A673 (cell line): ENCODE results near the gene TAF1. TPM values are rescaled to one million over a fixed set of nuclear protein-coding genes. Genes with fewer than 3 reads are reported as not detected.
"Not testable (repeated sequence)": the region's sequence is repeated elsewhere in the genome, so short reads cannot be mapped to it uniquely, and the experiment has no call there.

Source experiments
- BruUV-seq: library from RNA; stranded (reverse); fragments of 400-500 nt; replicated peaks from 2 replicates; lab custom pipeline; 2021; lab: Mats Ljungman, UMichigan
- CTCF ChIA-PET: fragments of 300-600 bp; sonication (Branson Sonifier 250); formaldehyde crosslinking; loops from one replicate; lab custom pipeline; 2022; ENCODE audit warnings: antibody characterized with exemption; lab: Charles Lee
- POLR2A ChIA-PET: fragments of 300-600 bp; sonication (Branson Sonifier 250); formaldehyde crosslinking; loops from one replicate; lab custom pipeline; 2022; ENCODE audit warnings: antibody characterized with exemption; ENCODE audit not compliant: low non-redundant PET; lab: Charles Lee
- DNase-seq: peaks from one replicate; pipeline ENCODE4 v3.0.0-alpha.2; 2015; ENCODE audit warnings: low spot score
- H3K27ac ChIP-seq: fragments of 200-600 bp; sonication (generic); 2 replicates; pipeline ENCODE4 v1.5.1; 2016; ENCODE audit warnings: mixed run types, low read depth, mild to moderate bottlenecking, mixed read lengths, antibody characterized with exemption, low read length; ENCODE audit not compliant: poor library complexity, severe bottlenecking
- H3K27me3 ChIP-seq: fragments of 200-600 bp; sonication (generic); replicated peaks from 2 replicates; pipeline ENCODE4 v1.6.1; 2017; ENCODE audit warnings: mixed run types, low read depth, mild to moderate bottlenecking, mixed read lengths, antibody characterized with exemption, low read length; ENCODE audit not compliant: insufficient read depth, poor library complexity
- H3K36me3 ChIP-seq: fragments of 200-600 bp; sonication (generic); 2 replicates; pipeline ENCODE4 v1.6.1; 2016; ENCODE audit warnings: mixed run types, mild to moderate bottlenecking, mixed read lengths, antibody characterized with exemption, low read length; ENCODE audit not compliant: insufficient read depth, poor library complexity, severe bottlenecking
- H3K4me1 ChIP-seq: fragments of 200-600 bp; sonication (generic); 2 replicates; pipeline ENCODE4 v1.6.1; 2017; ENCODE audit warnings: mixed run types, mild to moderate bottlenecking, mixed read lengths, antibody characterized with exemption, low read length; ENCODE audit not compliant: insufficient read depth, poor library complexity, severe bottlenecking
- H3K4me3 ChIP-seq: fragments of 200-600 bp; sonication (generic); 2 replicates; pipeline ENCODE4 v1.5.1; 2016; ENCODE audit warnings: low read depth, mixed run types, mild to moderate bottlenecking, mixed read lengths, low read length; ENCODE audit not compliant: poor library complexity, severe bottlenecking
- H3K9me3 ChIP-seq: fragments of 200-600 bp; sonication (generic); 2 replicates; pipeline ENCODE4 v1.6.1; 2016; ENCODE audit warnings: mixed run types, low read depth, mild to moderate bottlenecking, mixed read lengths, antibody characterized with exemption, low read length; ENCODE audit not compliant: poor library complexity, severe bottlenecking
- CTCF ChIP-seq: fragments of 300-800, 200-600 bp; sonication (generic); conservative IDR thresholded peaks from 2 replicates; pipeline ENCODE4 v1.5.1; 2017; ENCODE audit warnings: low read depth, mild to moderate bottlenecking, antibody characterized with exemption, low read length, moderate library complexity, mixed read lengths
- EZH2 ChIP-seq: fragments of 200-600 bp; sonication (generic); IDR thresholded peaks from 2 replicates; pipeline ENCODE4 v1.6.1; 2017; ENCODE audit warnings: borderline replicate concordance, low read depth, mild to moderate bottlenecking, mixed read lengths, antibody characterized with exemption, low read length; ENCODE audit not compliant: poor library complexity, severe bottlenecking
- intact Hi-C: fragments of 100-400 bp; cut with micrococcal nuclease; formaldehyde crosslinking; loops from one replicate; pipeline ENCODE4 v1.10.0; 2022; ENCODE audit not compliant: unreplicated experiment
- total RNA-seq: library from RNA; stranded (reverse); gene quantifications from 2 replicates; pipeline ENCODE4 v1.2.3, GENCODE V29; 2021

The TAF1 gene
- total RNA-seq, 1 experiment from 2014 or later, result 30.3 TPM

GRCh38 chrX:71496476-71496875, 130.3 kb downstream of the TAF1 start:
- TF ChIP-seq EZH2 (no peak), CTCF (no peak)
- H3K9me3 ChIP-seq, result no peaks in the 10 kb centered on the region
- no peaks in the 10 kb centered on the region for H3K36me3 ChIP-seq
- CTCF ChIA-PET, result no interaction called here
- no peak overlapping the region for H3K4me3 ChIP-seq
- H3K4me1 ChIP-seq, result no peaks in the 10 kb centered on the region
- POLR2A ChIA-PET, result no interaction called here
- BruUV-seq, result no TSS peak
- no peaks in the 10 kb centered on the region for H3K27me3 ChIP-seq
- intact Hi-C loops, result no loop called here
- no peak overlapping the region for H3K27ac ChIP-seq
- no peak for DNase-seq

GRCh38 chrX:71502080-71502479, 135.9 kb downstream of the TAF1 start:
- H3K36me3 ChIP-seq, DNase-seq, BruUV-seq, H3K27me3 ChIP-seq, CTCF ChIA-PET, H3K27ac ChIP-seq, H3K4me3 ChIP-seq, H3K9me3 ChIP-seq, H3K4me1 ChIP-seq, POLR2A ChIA-PET, intact Hi-C loops: not testable (repeated sequence)

GRCh38 chrX:71504346-71504745, 138.2 kb downstream of the TAF1 start:
- CTCF ChIA-PET, result no interaction called here

More at GRCh38 chrX:71504346-71504745, 138.2 kb downstream of the TAF1 start:
- Histone ChIP-seq H3K27ac (no peak overlapping the region), H3K4me3 (no peak overlapping the region), H3K27me3 (no peaks in the 10 kb centered on the region), H3K4me1 (no peaks in the 10 kb centered on the region), H3K36me3 (no peaks in the 10 kb centered on the region), H3K9me3 (no peaks in the 10 kb centered on the region)
- DNase-seq, result no peak
- POLR2A ChIA-PET, result no interaction called here
- no peak for TF ChIP-seq CTCF
- no peak for TF ChIP-seq EZH2
- no TSS peak for BruUV-seq
- intact Hi-C loops, result no loop called here
